Small intestine (tissue), 7 donors: Measurements from ENCODE around the gene SSTR5. TPM values are rescaled to one million over a fixed set of nuclear protein-coding genes. Genes with fewer than 3 reads are reported as not detected.

Experiments
- DNase-seq, 2 donors: peaks; one replicate each; pipeline versions ENCODE4 v3.0.0 to v3.0.0-alpha.2; 2013
- FAIRE-seq: peaks from 2 replicates; lab custom pipeline; 2012; peaks lifted over from hg19 to GRCh38; lab: Jason Lieb, UNC
- H3K27ac ChIP-seq, 3 donors: one replicate each; pipeline ENCODE4 v1.5.1; 2013; ENCODE audit warnings: low read length in 2 of 3, mild to moderate bottlenecking in 2 of 3, control low read depth in 1 of 3, inconsistent platforms in 1 of 3, low read depth in 1 of 3, moderate library complexity in 1 of 3
- H3K27me3 ChIP-seq, 3 donors: one replicate each; pipeline ENCODE4 v1.6.1; 2013; ENCODE audit warnings: low read length in 3 of 3, inconsistent platforms in 1 of 3; ENCODE audit not compliant: control insufficient read depth in 3 of 3, insufficient read depth in 3 of 3
- H3K36me3 ChIP-seq, 3 donors: one replicate each; pipeline ENCODE4 v1.6.1; 2013; ENCODE audit warnings: low read length in 3 of 3, inconsistent platforms in 1 of 3, low read depth in 1 of 3, mild to moderate bottlenecking in 1 of 3, moderate library complexity in 1 of 3; ENCODE audit not compliant: control insufficient read depth in 3 of 3, insufficient read depth in 2 of 3
- H3K4me1 ChIP-seq, 3 donors: one replicate each; pipeline ENCODE4 v1.6.1; 2013; ENCODE audit warnings: low read length in 2 of 3, inconsistent platforms in 1 of 3, low read depth in 1 of 3, mild to moderate bottlenecking in 1 of 3, moderate library complexity in 1 of 3; ENCODE audit not compliant: control insufficient read depth in 3 of 3, insufficient read depth in 2 of 3
- H3K4me3 ChIP-seq, 3 donors: one replicate each; pipeline ENCODE4 v1.5.1; 2013; ENCODE audit warnings: low read length in 3 of 3, control low read depth in 1 of 3, inconsistent platforms in 1 of 3, low read depth in 1 of 3, mild to moderate bottlenecking in 1 of 3, moderate library complexity in 1 of 3
- H3K9me3 ChIP-seq, 2 donors: one replicate each; pipeline ENCODE4 v1.6.1; 2013; ENCODE audit warnings: low read depth in 1 of 2, low read length in 1 of 2; ENCODE audit not compliant: control insufficient read depth in 2 of 2, insufficient read depth in 1 of 2
- WGBS, 3 donors: extraction: QIAGEN DNeasy Blood & Tissue Kit; methylation state at CpG; one replicate each; pipeline ENCODE4 v1.1.7; 2013; 5-methylcytosine and 5-hydroxymethylcytosine counted together
- polyA plus RNA-seq, 4 donors: library from polyadenylated mRNA; stranded (reverse) in 3 of 4; unstranded in 1 of 4; fragments of 200-250 nt in 3 of 4; fragments of 120-200 nt in 1 of 4; gene quantifications; one replicate each; pipeline versions ENCODE4 v1.2.1 to v1.2.3, GENCODE V29; 2013
- donor health status: healthy with polysubstance abuse.
- donor health status: control.
- donor health status: control.
- donor health status: Bipolar disorder and iron deficiency.
- donor health status: healthy.

SSTR5 gene
- polyA plus RNA-seq, 4 donors, result 0.24 to 0.87 TPM; not detected in 2

DNA sequence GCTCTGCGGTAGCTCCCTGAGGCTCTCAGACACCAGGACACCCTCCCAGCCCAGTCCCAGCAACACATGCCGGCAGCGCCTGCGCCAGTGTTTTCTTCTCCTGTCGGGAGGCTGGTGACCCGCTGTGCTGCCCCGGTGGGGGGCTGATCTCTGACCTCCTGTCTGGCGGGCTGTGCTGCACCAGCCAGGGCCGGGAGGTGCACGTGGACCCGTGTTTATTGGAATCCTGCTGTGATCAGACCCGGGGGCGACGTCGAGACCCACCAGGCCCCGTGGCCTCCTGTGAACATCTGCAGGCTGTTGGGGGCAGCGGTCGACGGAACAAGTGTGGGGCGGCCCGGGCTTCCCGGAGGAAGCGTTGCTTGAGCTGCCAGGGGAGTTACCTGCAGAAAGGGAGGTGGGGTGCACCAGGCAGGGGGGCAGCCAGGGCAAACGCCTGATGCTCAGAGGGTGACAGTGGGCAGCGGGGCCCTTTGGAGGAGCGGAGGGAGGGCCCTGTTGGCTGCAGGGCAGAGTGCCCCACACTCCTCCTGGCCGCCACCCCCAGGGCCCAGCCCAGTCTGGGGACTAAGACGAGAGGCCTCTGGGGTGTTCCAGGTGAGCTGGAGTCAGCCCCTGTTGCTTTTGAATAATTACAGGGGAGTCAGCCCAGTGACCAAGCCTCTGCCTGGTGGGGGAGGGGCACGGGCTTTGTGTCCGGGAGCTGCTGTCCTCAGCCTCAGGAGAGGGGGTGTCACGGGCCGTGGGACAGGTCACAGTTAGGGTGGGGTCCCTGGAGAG is 2.3 kb upstream of the SSTR5 start:
- Histone ChIP-seq H3K27me3 (peaks cover 15 to 84% (median 17%) of the 10 kb centered on the region in 3 donors), H3K36me3 (no peaks in the 10 kb centered on the region), H3K4me1 (no peaks in the 10 kb centered on the region), H3K9me3 (no peaks in the 10 kb centered on the region), H3K27ac (no peak overlapping the region), H3K4me3 (no peak overlapping the region)
- FAIRE-seq, result no peak
- 21 to 28% (median 25%) methylated on average over 32 of the region's 32 CpGs for WGBS, 3 donors
- DNase-seq, result no peak

DNA sequence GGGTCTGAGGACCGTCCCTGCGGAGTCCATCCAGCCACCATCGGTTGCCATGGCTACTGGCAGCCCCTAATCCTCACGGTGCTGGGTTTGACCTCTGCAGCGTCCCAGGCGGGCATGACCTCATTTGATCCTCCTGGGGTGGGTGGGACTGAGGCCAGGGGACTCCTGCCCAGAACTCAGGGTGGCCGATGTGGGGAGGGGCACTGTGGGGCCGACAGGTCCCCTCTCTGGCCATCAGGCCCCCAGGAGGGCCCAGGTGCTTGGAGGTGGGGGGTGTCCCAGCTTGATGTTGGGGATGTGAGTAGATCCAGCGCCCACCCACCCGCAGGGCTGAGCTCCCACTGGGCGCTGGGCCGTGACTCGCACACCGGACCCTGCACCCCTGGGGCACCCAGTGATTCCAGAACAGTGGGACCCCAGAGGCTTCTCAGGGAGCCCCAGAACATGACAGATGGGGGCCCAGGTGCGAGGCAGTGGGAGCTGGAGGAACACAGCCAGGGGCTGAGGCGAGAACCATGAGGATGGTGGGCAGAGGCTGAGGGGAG is 1.6 kb upstream of the SSTR5 start:
- no peaks in the 10 kb centered on the region for H3K36me3 ChIP-seq
- no peak overlapping the region for H3K27ac ChIP-seq
- H3K27me3 ChIP-seq, result peaks cover 15 to 78% (median 17%) of the 10 kb centered on the region in 3 donors
- FAIRE-seq (no peak), DNase-seq (no peak)
- no peaks in the 10 kb centered on the region for H3K9me3 ChIP-seq
- no peak overlapping the region for H3K4me3 ChIP-seq
- 33 to 40% (median 37%) methylated on average over 15 to 16 of the region's 16 CpGs for WGBS, 3 donors
- no peaks in the 10 kb centered on the region for H3K4me1 ChIP-seq

DNA sequence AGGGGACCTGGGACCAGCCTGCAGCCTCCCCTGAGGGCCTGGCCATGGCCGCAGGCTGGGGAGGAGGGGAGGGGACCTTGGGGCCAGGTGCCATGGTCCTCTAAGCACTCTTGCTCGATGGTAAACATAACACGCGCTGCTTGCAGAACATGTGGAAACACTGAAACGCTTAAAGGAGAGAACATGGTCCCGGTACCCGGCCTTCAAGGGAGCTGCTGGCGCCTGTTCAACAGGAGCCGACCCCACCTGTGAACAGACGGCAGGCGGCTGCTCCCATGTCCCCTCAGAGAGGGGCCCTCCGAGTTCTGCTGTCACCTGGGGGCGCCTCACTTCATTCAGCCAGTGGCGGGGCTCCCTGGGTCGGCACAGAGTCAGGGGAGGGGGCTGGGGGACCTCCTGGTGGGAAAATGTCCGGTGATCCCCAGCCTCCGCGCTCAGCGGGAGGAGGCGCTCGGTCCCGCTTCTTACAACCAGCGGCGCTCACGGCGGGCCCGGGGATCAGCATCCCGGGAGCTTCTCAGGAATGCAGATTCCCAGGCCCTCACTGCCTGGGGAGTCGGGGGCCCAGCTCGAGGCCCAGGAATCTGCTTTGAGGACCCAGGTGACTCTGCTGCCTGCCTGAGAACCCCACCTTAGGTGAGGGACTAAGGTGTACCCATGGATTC is 854 bp upstream of the SSTR5 start:
- 6 to 9% (median 8%) methylated on average over 25 to 30 of the region's 30 CpGs for WGBS, 3 donors
- Histone ChIP-seq H3K9me3 (no peaks in the 10 kb centered on the region), H3K4me3 (no peak overlapping the region), H3K4me1 (no peaks in the 10 kb centered on the region), H3K27me3 (peaks cover 15 to 70% (median 17%) of the 10 kb centered on the region in 3 donors), H3K36me3 (no peaks in the 10 kb centered on the region), H3K27ac (no peak overlapping the region)
- no peak for DNase-seq
- no peak for FAIRE-seq

DNA sequence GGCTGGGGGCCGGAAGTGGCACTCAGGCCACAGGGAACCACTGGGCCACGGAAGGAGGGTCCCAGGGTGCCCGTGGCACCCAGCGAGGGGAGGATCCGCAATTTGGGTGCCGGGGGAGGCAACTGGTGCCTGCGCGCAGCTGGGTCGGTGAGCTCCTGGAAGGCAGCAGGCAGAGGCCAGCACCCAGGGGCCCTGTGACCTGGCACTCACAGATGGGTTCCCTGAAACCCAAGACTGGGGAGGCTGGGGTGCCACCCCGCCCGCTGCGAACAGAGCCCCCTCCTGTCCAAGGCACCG is 663 bp downstream of the SSTR5 start:
- no peaks in the 10 kb centered on the region for H3K36me3 ChIP-seq
- no peak for FAIRE-seq

GRCh38 chr16:1073566-1074378 is 1.2 kb downstream of the SSTR5 start:
- 53 to 63% (median 56%) methylated on average over 28 to 30 of the region's 30 CpGs for WGBS, 3 donors
- H3K27ac ChIP-seq, result no peak overlapping the region
- FAIRE-seq (no peak), DNase-seq (peak in 1 of 2 donors; percentile 24)
- peaks cover 10 to 60% (median 15%) of the 10 kb centered on the region in 3 donors for H3K27me3 ChIP-seq
- H3K4me3 ChIP-seq, result no peak overlapping the region
- H3K36me3 ChIP-seq, result no peaks in the 10 kb centered on the region
- H3K4me1 ChIP-seq, result peaks cover 0 to 9% (median 0%) of the 10 kb centered on the region in 3 donors
- no peaks in the 10 kb centered on the region for H3K9me3 ChIP-seq

More for the DNA sequence above, 663 bp downstream of the SSTR5 start:
- Histone ChIP-seq H3K27me3 (peaks cover 12 to 62% (median 15%) of the 10 kb centered on the region in 3 donors), H3K9me3 (no peaks in the 10 kb centered on the region), H3K4me1 (peaks cover 0 to 3% (median 0%) of the 10 kb centered on the region in 3 donors), H3K27ac (no peak overlapping the region), H3K4me3 (no peak overlapping the region)
- WGBS, 3 donors, result 66 to 73% (median 70%) methylated on average over 10 to 13 of the region's 13 CpGs
- no peak for DNase-seq

DNA sequence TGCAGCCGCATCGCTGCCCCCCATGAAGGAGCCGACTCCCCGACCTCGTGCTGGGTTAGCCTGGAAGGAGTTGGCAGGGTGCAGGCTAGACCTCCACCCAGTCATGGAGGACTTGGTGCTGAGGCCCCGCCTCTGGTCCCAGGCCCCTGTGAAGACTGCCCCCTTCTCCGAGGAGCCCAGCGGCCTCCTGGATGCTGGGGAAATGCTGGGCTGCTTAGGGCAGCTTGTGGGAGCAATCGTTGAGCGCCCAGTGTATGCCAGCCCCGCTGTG is 1.8 kb downstream of the SSTR5 start:
- Histone ChIP-seq H3K27me3 (peaks cover 5 to 56% (median 15%) of the 10 kb centered on the region in 3 donors), H3K4me3 (no peak overlapping the region), H3K9me3 (no peaks in the 10 kb centered on the region), H3K36me3 (no peaks in the 10 kb centered on the region), H3K4me1 (peaks cover 0 to 9% (median 0%) of the 10 kb centered on the region in 3 donors), H3K27ac (no peak overlapping the region)
- WGBS, 3 donors, result 68 to 72% (median 69%) methylated on average over 11 of the region's 11 CpGs
- no peak for DNase-seq
- no peak for FAIRE-seq

DNA sequence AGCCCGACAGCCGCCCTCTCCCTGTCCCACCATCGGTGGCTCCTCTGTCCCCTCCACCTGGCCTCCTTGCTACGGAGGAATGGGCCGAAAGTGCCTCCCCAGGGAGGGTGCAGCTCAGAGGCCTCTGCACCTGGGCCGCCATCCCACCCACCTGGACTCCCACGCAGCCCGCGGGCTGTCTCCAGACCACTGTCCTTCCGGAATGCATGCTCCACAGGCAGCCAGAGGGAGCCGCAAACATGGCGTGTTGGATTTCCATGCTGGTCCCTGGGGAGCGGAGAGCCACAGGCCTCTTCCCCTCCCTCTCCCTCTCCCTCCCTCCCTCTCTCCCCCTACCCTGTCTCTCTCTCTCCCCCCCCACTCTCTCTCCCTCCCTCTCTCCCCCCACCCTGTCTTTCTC is 3.0 kb downstream of the SSTR5 start:
- peaks cover 0 to 9% (median 0%) of the 10 kb centered on the region in 3 donors for H3K4me1 ChIP-seq
- WGBS, 3 donors, result 72 to 81% (median 77%) methylated on average over 13 of the region's 13 CpGs
- no peak overlapping the region for H3K27ac ChIP-seq
- H3K9me3 ChIP-seq, result no peaks in the 10 kb centered on the region
- DNase-seq (no peak), FAIRE-seq (no peak)
- peaks cover 4 to 44% (median 17%) of the 10 kb centered on the region in 3 donors for H3K27me3 ChIP-seq
- H3K36me3 ChIP-seq, result no peaks in the 10 kb centered on the region
- no peak overlapping the region for H3K4me3 ChIP-seq
